ENCODE measurements around the gene MYO5A. TPM values are rescaled to one million over a fixed set of nuclear protein-coding genes. Genes with fewer than 3 reads are reported as not detected.

Gene MYO5A
- total RNA-seq, 1 experiment from 2014 or later = 17.6 TPM

DNA sequence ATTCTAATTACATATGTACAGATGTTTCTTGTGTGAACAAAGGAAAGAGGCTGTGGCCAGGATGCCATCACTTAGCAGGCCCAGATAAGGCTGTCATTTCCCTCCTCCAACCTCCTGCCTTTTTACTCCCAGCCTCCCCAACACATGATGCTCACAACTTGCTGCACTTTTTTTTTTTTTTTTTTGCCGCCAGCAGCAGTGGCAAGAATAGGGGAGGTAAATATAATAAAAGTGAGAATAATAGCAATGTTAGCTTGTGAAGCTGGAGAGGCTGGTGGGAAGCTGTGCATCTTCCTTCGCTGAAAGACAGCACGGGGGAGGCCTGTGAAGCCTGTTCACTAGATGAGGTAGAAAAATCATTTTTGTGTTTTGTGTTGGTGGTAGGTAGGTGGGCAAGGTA is 190.6 kb downstream of the MYO5A start:
- RAD21 ChIA-PET (ENCODE audit: low non-redundant PET in 1 of 2, low total read pairs in 2 of 2, uncharacterized antibody in 2 of 2, unreplicated experiment in 2 of 2) = no interaction called here
- TF ChIP-seq POLR2AphosphoS5 (IDR thresholded peaks at IDR 0.05; ENCODE audit: low read depth, low read length) (no peak), MAX (IDR thresholded peaks at IDR 0.05) (no peak), FOSL1 (IDR thresholded peaks at IDR 0.05; ENCODE audit: low read depth) (no peak), YY1 (IDR thresholded peaks at IDR 0.05; ENCODE audit: extremely low read depth, insufficient replicate concordance, low read depth, low read length) (no peak), REST (IDR thresholded peaks at IDR 0.05; ENCODE audit: low read depth) (no peak)
- TF ChIP-seq, protein P1, sequence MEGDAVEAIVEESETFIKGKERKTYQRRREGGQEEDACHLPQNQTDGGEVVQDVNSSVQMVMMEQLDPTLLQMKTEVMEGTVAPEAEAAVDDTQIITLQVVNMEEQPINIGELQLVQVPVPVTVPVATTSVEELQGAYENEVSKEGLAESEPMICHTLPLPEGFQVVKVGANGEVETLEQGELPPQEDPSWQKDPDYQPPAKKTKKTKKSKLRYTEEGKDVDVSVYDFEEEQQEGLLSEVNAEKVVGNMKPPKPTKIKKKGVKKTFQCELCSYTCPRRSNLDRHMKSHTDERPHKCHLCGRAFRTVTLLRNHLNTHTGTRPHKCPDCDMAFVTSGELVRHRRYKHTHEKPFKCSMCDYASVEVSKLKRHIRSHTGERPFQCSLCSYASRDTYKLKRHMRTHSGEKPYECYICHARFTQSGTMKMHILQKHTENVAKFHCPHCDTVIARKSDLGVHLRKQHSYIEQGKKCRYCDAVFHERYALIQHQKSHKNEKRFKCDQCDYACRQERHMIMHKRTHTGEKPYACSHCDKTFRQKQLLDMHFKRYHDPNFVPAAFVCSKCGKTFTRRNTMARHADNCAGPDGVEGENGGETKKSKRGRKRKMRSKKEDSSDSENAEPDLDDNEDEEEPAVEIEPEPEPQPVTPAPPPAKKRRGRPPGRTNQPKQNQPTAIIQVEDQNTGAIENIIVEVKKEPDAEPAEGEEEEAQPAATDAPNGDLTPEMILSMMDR (IDR thresholded peaks at IDR 0.05 in 2 of 3, conservative IDR thresholded peaks at IDR 0.05 in 1 of 3; ENCODE audit: borderline replicate concordance in 1 of 3, insufficient read depth in 1 of 3, low read depth in 2 of 3, low read length in 2 of 3) = no peak
- no peaks in the 10 kb centered on the region for H4K20me1 ChIP-seq (ENCODE audit: insufficient read depth)
- H3K9me2 ChIP-seq (ENCODE audit: insufficient read depth) = no peaks in the 10 kb centered on the region
- no peak overlapping the region for H3K4me3 ChIP-seq (replicated peaks in 1 of 2; ENCODE audit: low read depth in 1 of 2, low read length in 2 of 2)
- H3K27me3 ChIP-seq (ENCODE audit: insufficient read depth, low read length) = no peaks in the 10 kb centered on the region
- CTCF ChIA-PET = no interaction called here
- no peaks in the 10 kb centered on the region for H3K79me2 ChIP-seq (ENCODE audit: insufficient read depth, low read length)
- no peak overlapping the region for H2AFZ ChIP-seq (ENCODE audit: low read depth, low read length, poor library complexity, severe bottlenecking)
- POLR2A ChIA-PET = no interaction called here
- no peak overlapping the region for H3K4me2 ChIP-seq (ENCODE audit: low read length)
- intact Hi-C loops (cut with micrococcal nuclease) = no loop called here
- H3K4me1 ChIP-seq (ENCODE audit: control insufficient read depth in 1 of 2, insufficient read depth in 2 of 2, low read length in 2 of 2) = peaks cover 5 to 12% of the 10 kb centered on the region in 2 experiments
- no peak overlapping the region for H3K9ac ChIP-seq (ENCODE audit: low read length)
- no peak for ATAC-seq
- no peaks in the 10 kb centered on the region for H3K36me3 ChIP-seq (ENCODE audit: control insufficient read depth in 1 of 2, insufficient read depth in 2 of 2, low read length in 2 of 2)
- no peak overlapping the region for H3K27ac ChIP-seq (ENCODE audit: low read depth, low read length)
- no TSS peak for BruUV-seq (replicated peaks)
- no peaks in the 10 kb centered on the region for H3K9me3 ChIP-seq (ENCODE audit: control insufficient read depth in 1 of 2, insufficient read depth in 1 of 2, low read depth in 1 of 2, low read length in 2 of 2)
- no peak for DNase-seq (ENCODE audit: low read depth, low spot score)

All from HCT116 (cell line).